HG03280 (cell line): ENCODE data around the gene CDC45.

ENCODE experiments used
- ATAC-seq: cut with Tn5 transposase; IDR thresholded peaks from one replicate; pipeline ENCODE4 v1.9.1; 2021; ENCODE audit warnings: mild to moderate bottlenecking, moderate library complexity; ENCODE audit not compliant: unreplicated experiment

CDC45 gene

DNA sequence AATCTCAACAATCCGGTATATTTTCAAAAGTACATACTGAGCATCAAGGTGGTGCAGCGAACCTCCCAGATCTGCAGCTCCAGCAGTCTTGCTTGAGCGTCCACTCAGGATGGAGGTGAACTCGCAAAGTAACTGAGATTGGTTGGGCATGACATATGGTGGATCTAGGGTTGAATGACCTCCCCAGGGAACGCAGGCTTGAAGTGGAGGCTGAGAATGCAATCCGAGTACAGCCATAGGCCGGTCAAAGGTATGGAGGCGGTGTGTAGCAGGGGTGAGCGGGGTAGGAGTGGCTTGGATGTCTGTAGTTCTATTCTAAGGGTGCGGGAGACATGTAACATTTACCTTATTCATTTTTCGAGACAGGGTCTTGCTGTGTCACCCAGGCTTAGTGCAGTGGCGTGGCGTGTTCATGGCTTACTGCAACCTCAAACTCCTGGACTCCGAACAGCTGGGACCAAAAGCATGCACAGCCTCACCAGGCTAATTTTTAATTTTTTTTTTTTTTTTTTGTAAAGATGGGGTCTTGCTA is 31.6 kb upstream of the CDC45 start:
- ATAC-seq, result peak; percentile 40

GRCh38 chr22:19448739-19449421 is 30.8 kb upstream of the CDC45 start:
- no peak for ATAC-seq

DNA sequence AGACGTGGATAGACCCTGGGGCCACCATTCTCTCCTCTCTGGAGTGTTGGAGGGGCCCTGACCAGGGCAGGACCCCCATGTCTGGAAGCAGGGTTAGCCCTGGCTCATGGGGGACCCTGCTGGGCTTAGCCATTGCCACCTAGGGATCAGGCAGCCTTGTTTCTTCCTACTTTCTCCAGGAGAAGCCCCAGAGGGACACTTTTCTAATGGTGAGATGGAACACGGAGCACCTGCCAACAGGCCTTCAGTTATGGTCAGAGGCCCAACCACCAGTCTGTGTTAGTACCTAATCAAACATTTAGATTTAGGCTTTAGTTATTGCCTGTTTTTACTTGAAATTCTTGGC is 30.3 kb upstream of the CDC45 start:
- no peak for ATAC-seq

- ATAC-seq, result no peak
Observed at GRCh38 chr22:19450363-19451175, 29.2 kb upstream of the CDC45 start.

- no peak for ATAC-seq
Observed at GRCh38 chr22:19451570-19451969, 28.1 kb upstream of the CDC45 start.

- ATAC-seq, result no peak
Observed at GRCh38 chr22:19453718-19454117, 26.0 kb upstream of the CDC45 start.

DNA sequence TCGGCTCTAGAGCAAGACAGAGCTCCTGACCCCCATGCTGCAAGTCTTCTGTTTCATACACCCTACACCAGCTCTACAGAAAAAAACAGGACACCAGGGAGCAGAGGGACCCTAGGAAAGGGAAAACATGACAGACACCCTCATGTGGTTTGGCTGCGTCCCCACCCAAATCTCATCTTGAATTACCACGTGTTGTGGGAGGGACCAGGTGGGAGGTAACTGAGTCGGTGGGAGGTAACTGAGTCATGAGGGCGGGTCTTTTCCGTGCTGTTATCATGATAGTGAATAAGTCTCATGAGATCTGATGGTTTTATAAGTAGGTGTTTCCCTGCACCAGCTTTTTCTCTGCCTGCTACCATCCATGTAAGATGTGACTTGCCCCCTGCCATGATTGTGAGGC is 25.6 kb upstream of the CDC45 start:
- no peak for ATAC-seq

DNA sequence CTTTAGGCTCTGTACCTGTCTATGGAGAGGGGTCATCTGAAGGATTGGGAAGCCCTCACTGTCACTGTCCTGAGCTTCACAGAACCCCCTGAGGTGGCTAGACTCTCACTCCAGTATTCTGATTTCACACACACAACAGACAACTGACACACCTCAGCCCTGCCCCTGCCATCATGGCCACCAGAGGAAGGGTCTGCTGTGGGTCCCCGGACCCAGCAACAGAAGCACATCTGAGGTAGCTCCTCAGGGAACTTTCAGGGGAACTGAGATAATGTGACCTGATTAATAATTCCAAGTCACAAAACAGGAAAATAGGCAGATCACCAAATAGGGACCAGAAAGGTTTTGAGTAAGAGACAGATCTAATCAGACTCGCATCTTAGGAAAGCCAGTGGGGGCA is 24.7 kb upstream of the CDC45 start:
- ATAC-seq, result no peak

GRCh38 chr22:19455585-19456370 is 23.9 kb upstream of the CDC45 start:
- no peak for ATAC-seq

DNA sequence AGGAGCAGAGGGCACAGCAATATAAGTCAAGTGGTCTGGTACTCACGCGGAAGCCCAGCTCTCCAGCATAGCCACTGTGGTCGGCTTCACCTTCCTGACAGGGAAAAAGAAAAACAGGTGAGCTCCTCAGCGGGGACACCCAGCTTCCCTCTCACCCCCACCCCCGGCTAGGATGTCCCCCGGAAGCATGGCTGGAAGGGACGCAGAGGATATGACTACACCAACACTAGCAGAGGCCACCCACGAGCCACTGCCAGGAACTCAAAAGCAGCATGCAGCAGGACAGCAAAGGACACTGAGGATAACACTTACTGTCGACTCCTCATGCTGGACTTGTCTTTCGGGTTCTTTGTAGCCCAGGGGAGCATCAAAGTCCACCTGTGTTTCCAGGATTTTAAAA is 23.2 kb upstream of the CDC45 start:
- no peak for ATAC-seq

- ATAC-seq, result no peak
Observed at GRCh38 chr22:19457828-19458428, 21.8 kb upstream of the CDC45 start.

GRCh38 chr22:19460036-19460435 is 19.7 kb upstream of the CDC45 start:
- no peak for ATAC-seq

DNA sequence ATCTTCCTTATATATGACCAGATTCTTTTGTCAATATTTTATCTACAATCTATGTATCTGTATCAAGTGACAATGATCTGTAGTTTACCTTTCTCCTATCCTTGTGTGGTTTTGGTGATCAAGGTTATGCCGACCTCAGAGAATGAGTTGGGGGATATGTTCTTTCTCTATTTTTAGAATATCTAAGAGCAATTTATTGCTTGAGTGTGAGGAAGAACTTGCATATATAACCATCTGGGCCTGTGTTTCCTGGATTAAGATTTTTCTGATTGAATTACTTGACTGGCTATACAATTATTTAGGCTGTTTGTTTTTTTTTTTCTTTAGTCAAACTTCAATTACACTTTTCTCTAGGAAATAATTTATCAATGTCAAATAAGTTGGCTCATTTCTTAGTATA is 18.2 kb upstream of the CDC45 start:
- no peak for ATAC-seq

GRCh38 chr22:19463008-19463407 is 16.7 kb upstream of the CDC45 start:
- ATAC-seq, result no peak

DNA sequence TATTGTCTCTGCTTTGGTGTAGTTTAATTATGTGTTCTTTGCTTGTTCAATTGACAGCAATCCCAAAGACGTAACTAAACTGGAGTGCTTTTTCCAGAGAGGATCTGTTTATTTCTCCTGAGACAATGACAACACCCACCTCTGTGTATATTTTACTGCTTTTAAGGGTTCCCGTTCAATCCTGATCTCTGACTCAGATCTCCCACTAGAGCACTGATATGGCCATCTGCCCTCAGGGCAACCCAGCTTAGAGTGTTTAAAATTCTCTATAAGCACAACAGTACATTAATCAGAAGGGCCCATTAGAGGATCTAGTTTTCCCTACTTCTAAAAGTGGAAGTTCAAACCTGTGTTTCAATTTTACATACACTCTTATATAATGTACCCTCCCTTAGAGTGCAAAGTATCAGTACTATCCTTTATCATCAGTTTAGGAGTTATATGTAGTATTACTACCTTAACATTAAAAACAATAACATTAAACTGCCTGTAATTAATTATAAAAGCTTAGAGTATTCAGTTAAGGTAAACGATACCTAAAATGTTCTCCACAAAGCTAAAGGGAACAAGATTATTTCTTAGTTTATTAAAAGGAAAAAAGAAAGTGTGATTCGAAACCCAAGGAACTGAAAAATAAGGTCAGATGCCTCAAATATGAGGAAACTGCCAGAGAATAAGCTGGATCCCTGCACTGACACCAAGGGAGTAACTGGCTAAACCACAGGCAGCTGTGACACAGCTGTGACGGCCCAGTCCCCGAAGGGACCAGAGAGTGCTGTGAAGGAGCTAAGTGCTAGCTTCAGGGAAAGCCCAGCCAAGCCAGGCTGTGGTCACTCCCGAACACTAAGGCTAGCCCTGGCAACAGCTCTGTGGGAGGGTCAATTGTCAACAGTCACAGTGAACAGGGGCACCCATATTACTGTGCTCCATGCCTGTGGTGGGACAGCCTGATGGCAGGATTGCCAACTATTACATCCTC is 15.9 kb upstream of the CDC45 start:
- ATAC-seq, result no peak

DNA sequence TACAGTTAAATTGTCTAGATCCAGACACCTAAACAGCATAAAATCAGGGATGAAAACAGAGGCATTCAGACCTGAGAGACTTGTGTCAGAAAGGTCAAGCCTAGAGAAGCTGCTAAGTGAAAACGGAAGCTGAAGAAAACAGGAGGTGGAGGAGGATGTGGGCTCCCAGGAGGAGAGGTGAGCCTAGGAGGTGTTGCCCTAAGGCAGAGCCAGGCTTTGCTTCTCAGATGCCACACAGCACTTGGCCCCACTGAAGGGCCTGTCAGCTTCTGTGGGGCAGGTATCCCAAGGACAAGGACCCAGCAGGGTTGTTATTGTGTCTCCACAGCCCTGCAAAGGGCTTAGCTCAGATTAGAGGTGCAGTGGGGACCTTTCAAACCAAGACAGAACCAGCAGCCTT is 15.2 kb upstream of the CDC45 start:
- no peak for ATAC-seq

DNA sequence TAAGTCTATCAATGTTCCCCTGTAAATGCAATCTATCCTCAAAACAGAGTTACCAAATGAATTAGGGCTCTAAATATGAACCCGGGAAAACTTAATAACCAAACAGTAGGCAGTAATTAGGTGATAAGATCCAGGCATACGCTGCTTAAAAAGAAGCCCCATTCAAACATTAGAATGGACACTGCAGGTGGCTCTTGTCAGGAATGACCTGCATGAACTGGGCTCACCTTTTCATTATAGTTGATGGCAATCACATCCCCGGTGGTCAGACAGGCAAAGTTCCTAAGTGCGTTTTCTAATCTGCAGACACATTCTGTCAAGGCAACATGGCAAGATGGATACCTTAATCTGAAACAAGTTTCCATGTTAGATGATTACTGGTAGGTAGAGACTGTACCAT is 14.7 kb upstream of the CDC45 start:
- ATAC-seq, result no peak

GRCh38 chr22:19466126-19466716 is 13.5 kb upstream of the CDC45 start:
- no peak for ATAC-seq

DNA sequence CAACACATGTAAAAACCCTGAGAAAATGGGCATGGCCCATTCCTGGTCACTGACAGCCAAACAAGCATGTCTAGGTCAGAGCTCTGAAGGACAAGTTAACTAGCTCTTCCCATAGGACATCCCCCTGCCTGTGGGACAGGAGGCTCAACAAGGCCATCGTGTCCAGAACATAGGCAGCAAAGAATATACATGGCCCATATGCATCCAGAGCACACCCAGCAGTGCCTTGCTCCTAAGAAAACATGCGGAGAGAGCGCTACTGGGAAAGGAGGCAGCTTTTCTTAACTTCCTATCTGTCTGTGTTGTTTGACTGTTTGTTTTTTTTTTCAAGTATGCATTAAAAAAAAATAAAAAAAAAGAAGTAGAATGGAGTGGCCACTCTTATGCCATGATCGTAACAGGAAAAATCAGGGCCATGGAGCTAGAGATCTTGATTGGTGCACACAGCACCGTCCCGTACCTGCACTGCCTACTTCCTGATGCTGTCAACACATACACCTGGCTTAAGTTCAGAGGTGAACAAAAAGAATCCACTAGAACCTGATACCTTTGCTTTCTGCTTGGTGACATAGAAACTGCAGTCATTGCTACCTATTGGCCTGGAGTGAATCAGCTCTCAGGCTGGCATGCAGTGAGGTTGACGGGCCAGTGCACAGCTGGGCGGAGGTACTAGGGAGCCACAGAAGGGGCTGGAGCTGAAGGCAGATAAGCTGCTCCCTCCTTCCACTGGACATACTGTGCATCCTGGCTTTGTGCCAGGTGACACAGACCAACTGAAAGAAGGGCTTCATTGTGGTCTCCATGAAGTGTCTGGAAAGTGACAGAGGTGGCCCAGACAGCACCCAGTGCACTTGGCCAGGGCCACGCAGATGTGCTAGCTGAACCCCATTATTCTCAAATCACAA is 12.6 kb upstream of the CDC45 start:
- ATAC-seq, result no peak
